Osteoblast (primary cell): ENCODE measurements around the gene HDAC9. TPM values are rescaled to one million over a fixed set of nuclear protein-coding genes. Genes with fewer than 3 reads are reported as not detected.

ENCODE experiments used
- DNase-seq: peaks from one replicate; pipeline ENCODE4 v3.0.0; 2011; ENCODE audit warnings: low spot score, mixed read lengths; ENCODE audit not compliant: insufficient read length; ENCODE audit errors: missing footprints
- H2AFZ ChIP-seq: 2 replicates; pipeline ENCODE4 v1.6.0; 2011; ENCODE audit warnings: mild to moderate bottlenecking, low read length
- H3K27ac ChIP-seq: 2 replicates; pipeline ENCODE4 v1.5.1; 2011; ENCODE audit warnings: mild to moderate bottlenecking, low read depth, low read length, moderate library complexity
- H3K27me3 ChIP-seq: 2 replicates; pipeline ENCODE4 v1.6.0; 2012; ENCODE audit warnings: mild to moderate bottlenecking, control low read depth, inconsistent platforms, low read length, moderate library complexity; ENCODE audit not compliant: insufficient read depth
- H3K36me3 ChIP-seq: 2 replicates; pipeline ENCODE4 v1.5.1; 2011; ENCODE audit warnings: mild to moderate bottlenecking, low read length, control low read depth, moderate library complexity; ENCODE audit not compliant: insufficient read depth
- H3K4me1 ChIP-seq: 2 replicates; pipeline ENCODE4 v1.5.1; 2011; ENCODE audit warnings: mild to moderate bottlenecking, low read length, control low read depth, moderate library complexity; ENCODE audit not compliant: insufficient read depth
- H3K4me2 ChIP-seq: 2 replicates; pipeline ENCODE4 v1.6.0; 2011; ENCODE audit warnings: mild to moderate bottlenecking, low read length; ENCODE audit not compliant: insufficient read depth
- H3K4me3 ChIP-seq: fragments of 200-600 bp; sonication (generic); 3 replicates; pipeline ENCODE4 v1.5.1; 2012; ENCODE audit warnings: mild to moderate bottlenecking, low read length, inconsistent platforms; ENCODE audit not compliant: insufficient read depth
- H3K79me2 ChIP-seq: 2 replicates; pipeline ENCODE4 v1.6.0; 2012; ENCODE audit warnings: mild to moderate bottlenecking, low read length, control low read depth, inconsistent platforms; ENCODE audit not compliant: insufficient read depth
- H3K9me3 ChIP-seq: 2 replicates; pipeline ENCODE4 v1.5.1; 2011; ENCODE audit warnings: low read depth, low read length, control low read depth
- H4K20me1 ChIP-seq: 2 replicates; pipeline ENCODE4 v1.6.0; 2012; ENCODE audit warnings: mild to moderate bottlenecking, low read length, control low read depth; ENCODE audit not compliant: insufficient read depth
- CTCF ChIP-seq: IDR thresholded peaks from 2 replicates; pipeline ENCODE4 v1.5.1; 2011; ENCODE audit warnings: mild to moderate bottlenecking, low read depth, low read length, moderate library complexity; ENCODE audit errors: extremely low read depth
- total RNA-seq: library from RNA; depleted of rRNA; stranded (reverse); fragments of >200 nt; gene quantifications from 2 replicates; pipeline ENCODE4 v1.2.3, GENCODE V29; 2012

HDAC9 gene
- total RNA-seq, 1 donor: 21.7 TPM

GRCh38 chr7:18624459-18624858, 128.9 kb downstream of the HDAC9 start:
- no peaks in the 10 kb centered on the region for H3K4me1 ChIP-seq
- no peak for TF ChIP-seq CTCF
- H3K79me2 ChIP-seq: no peaks in the 10 kb centered on the region
- no peaks in the 10 kb centered on the region for H3K27me3 ChIP-seq
- no peak overlapping the region for H3K4me3 ChIP-seq
- no peak for DNase-seq
- no peak overlapping the region for H2AFZ ChIP-seq
- no peak overlapping the region for H3K27ac ChIP-seq
- no peaks in the 10 kb centered on the region for H3K36me3 ChIP-seq
- H3K9me3 ChIP-seq: no peaks in the 10 kb centered on the region
- H3K4me2 ChIP-seq: no peak overlapping the region
- no peaks in the 10 kb centered on the region for H4K20me1 ChIP-seq

GRCh38 chr7:18626086-18626485, 130.5 kb downstream of the HDAC9 start:
- H3K27ac ChIP-seq: no peak overlapping the region
- no peak overlapping the region for H2AFZ ChIP-seq
- H3K79me2 ChIP-seq: no peaks in the 10 kb centered on the region
- H3K4me3 ChIP-seq: no peak overlapping the region
- H3K4me1 ChIP-seq: no peaks in the 10 kb centered on the region
- DNase-seq: no peak
- no peaks in the 10 kb centered on the region for H3K36me3 ChIP-seq
- no peaks in the 10 kb centered on the region for H3K27me3 ChIP-seq
- H3K9me3 ChIP-seq: no peaks in the 10 kb centered on the region
- no peak for TF ChIP-seq CTCF
- no peaks in the 10 kb centered on the region for H4K20me1 ChIP-seq
- no peak overlapping the region for H3K4me2 ChIP-seq

- no peak for TF ChIP-seq CTCF
- Histone ChIP-seq H3K9me3 (no peaks in the 10 kb centered on the region), H3K27ac (no peak overlapping the region), H4K20me1 (no peaks in the 10 kb centered on the region), H3K4me3 (no peak overlapping the region), H3K4me1 (no peaks in the 10 kb centered on the region), H3K27me3 (no peaks in the 10 kb centered on the region), H3K36me3 (no peaks in the 10 kb centered on the region), H3K4me2 (no peak overlapping the region), H2AFZ (no peak overlapping the region), H3K79me2 (no peaks in the 10 kb centered on the region)
- no peak for DNase-seq
Measured at GRCh38 chr7:18626717-18627116, 131.2 kb downstream of the HDAC9 start.

GRCh38 chr7:18637516-18637915, 142.0 kb downstream of the HDAC9 start:
- H3K9me3 ChIP-seq: no peaks in the 10 kb centered on the region
- TF ChIP-seq CTCF: no peak
- H3K4me3 ChIP-seq: no peak overlapping the region
- H3K79me2 ChIP-seq: no peaks in the 10 kb centered on the region
- H3K4me1 ChIP-seq: peaks cover 12% of the 10 kb centered on the region
- no peaks in the 10 kb centered on the region for H3K36me3 ChIP-seq
- no peak overlapping the region for H3K27ac ChIP-seq
- H2AFZ ChIP-seq: no peak overlapping the region
- H4K20me1 ChIP-seq: no peaks in the 10 kb centered on the region
- no peak for DNase-seq
- H3K4me2 ChIP-seq: no peak overlapping the region
- no peaks in the 10 kb centered on the region for H3K27me3 ChIP-seq
